Measurements from ENCODE around the gene PSMC1.
A peak's percentile ranks its signal among the peaks of the same experiment; 100 is the strongest.
"Not testable (repeated sequence)": the region's sequence is repeated elsewhere in the genome, so short reads cannot be mapped to it uniquely, and the experiment has no call there.

The PSMC1 gene

GRCh38 chr14:90256354-90257131 lies at the start of gene PSMC1:
PSMC1 (plus strand) TSS chr14:90256553; CDS start chr14:90256598, 45 bp downstream.
- peak; percentile 83 for DNase-seq (ENCODE audit: low read depth)
- H3K4me3 ChIP-seq (ENCODE audit: low read depth, low read length), result peak within 1 kb of the TSS; percentile 79

GRCh38 chr14:90213099-90213748 lies 43.1 kb upstream of the PSMC1 start:
- DNase-seq (ENCODE audit: low read depth), result no peak
- no peak overlapping the region for H3K4me3 ChIP-seq (ENCODE audit: low read depth, low read length)

- DNase-seq (ENCODE audit: low read depth), result no peak
These were observed 27.9 kb upstream of the PSMC1 start for GRCh38 chr14:90228478-90228877.

GRCh38 chr14:90229942-90230341 lies 26.4 kb upstream of the PSMC1 start:
- H3K4me3 ChIP-seq (ENCODE audit: low read depth, low read length); DNase-seq (ENCODE audit: low read depth): not testable (repeated sequence)

More at GRCh38 chr14:90228478-90228877, 27.9 kb upstream of the PSMC1 start:
- H3K4me3 ChIP-seq (ENCODE audit: low read depth, low read length), result no peak overlapping the region

- no peak overlapping the region for H3K4me3 ChIP-seq (ENCODE audit: low read depth, low read length)
- DNase-seq (ENCODE audit: low read depth), result no peak
These were observed 21.0 kb upstream of the PSMC1 start for GRCh38 chr14:90235179-90235976.

GRCh38 chr14:90239139-90239538 lies 17.2 kb upstream of the PSMC1 start:
- DNase-seq (ENCODE audit: low read depth), result no peak
- H3K4me3 ChIP-seq (ENCODE audit: low read depth, low read length), result no peak overlapping the region

GRCh38 chr14:90242444-90242843 lies 13.9 kb upstream of the PSMC1 start:
- no peak overlapping the region for H3K4me3 ChIP-seq (ENCODE audit: low read depth, low read length)
- DNase-seq (ENCODE audit: low read depth), result no peak

GRCh38 chr14:90246936-90247335 lies 9.4 kb upstream of the PSMC1 start:
- H3K4me3 ChIP-seq (ENCODE audit: low read depth, low read length), result no peak overlapping the region
- DNase-seq (ENCODE audit: low read depth), result no peak

- DNase-seq (ENCODE audit: low read depth); H3K4me3 ChIP-seq (ENCODE audit: low read depth, low read length): not testable (repeated sequence)
These were observed 8.9 kb upstream of the PSMC1 start for GRCh38 chr14:90247441-90247840.

GRCh38 chr14:90248594-90248993 lies 7.8 kb upstream of the PSMC1 start:
- no peak overlapping the region for H3K4me3 ChIP-seq (ENCODE audit: low read depth, low read length)
- DNase-seq (ENCODE audit: low read depth), result no peak

GRCh38 chr14:90253826-90254225 lies 2.5 kb upstream of the PSMC1 start:
- no peak for DNase-seq (ENCODE audit: low read depth)
- H3K4me3 ChIP-seq (ENCODE audit: low read depth, low read length), result no peak overlapping the region

- no peak for DNase-seq (ENCODE audit: low read depth)
- H3K4me3 ChIP-seq (ENCODE audit: low read depth, low read length), result peak overlapping the region; percentile 79
These were observed 482 bp upstream of the PSMC1 start for GRCh38 chr14:90255871-90256270.

GRCh38 chr14:90263748-90264449 lies 7.5 kb downstream of the PSMC1 start:
- DNase-seq (ENCODE audit: low read depth), result no peak
- H3K4me3 ChIP-seq (ENCODE audit: low read depth, low read length), result no peak overlapping the region

- DNase-seq (ENCODE audit: low read depth), result no peak
- no peak overlapping the region for H3K4me3 ChIP-seq (ENCODE audit: low read depth, low read length)
These were observed 10.2 kb downstream of the PSMC1 start for GRCh38 chr14:90266441-90267154.

GRCh38 chr14:90268420-90268819 lies 12.1 kb downstream of the PSMC1 start:
- H3K4me3 ChIP-seq (ENCODE audit: low read depth, low read length), result no peak overlapping the region
- no peak for DNase-seq (ENCODE audit: low read depth)

GRCh38 chr14:90272523-90272922 lies 16.2 kb downstream of the PSMC1 start:
- H3K4me3 ChIP-seq (ENCODE audit: low read depth, low read length), result no peak overlapping the region
- DNase-seq (ENCODE audit: low read depth), result no peak

- DNase-seq (ENCODE audit: low read depth), result no peak
- H3K4me3 ChIP-seq (ENCODE audit: low read depth, low read length), result no peak overlapping the region
These were observed 17.2 kb downstream of the PSMC1 start for GRCh38 chr14:90273532-90273931.

- no peak overlapping the region for H3K4me3 ChIP-seq (ENCODE audit: low read depth, low read length)
- DNase-seq (ENCODE audit: low read depth), result no peak
These were observed 17.7 kb downstream of the PSMC1 start for GRCh38 chr14:90274019-90274418.
